Amniotic epithelial cell (primary cell): ENCODE measurements around the gene P4HB.

Source experiments
- DNase-seq: peaks from one replicate; pipeline ENCODE4 v3.0.0-alpha.2; 2010; ENCODE audit warnings: low read depth

P4HB gene

GRCh38 chr17:81831563-81831956 is 28.8 kb downstream of the P4HB start:
- DNase-seq, result no peak

DNA sequence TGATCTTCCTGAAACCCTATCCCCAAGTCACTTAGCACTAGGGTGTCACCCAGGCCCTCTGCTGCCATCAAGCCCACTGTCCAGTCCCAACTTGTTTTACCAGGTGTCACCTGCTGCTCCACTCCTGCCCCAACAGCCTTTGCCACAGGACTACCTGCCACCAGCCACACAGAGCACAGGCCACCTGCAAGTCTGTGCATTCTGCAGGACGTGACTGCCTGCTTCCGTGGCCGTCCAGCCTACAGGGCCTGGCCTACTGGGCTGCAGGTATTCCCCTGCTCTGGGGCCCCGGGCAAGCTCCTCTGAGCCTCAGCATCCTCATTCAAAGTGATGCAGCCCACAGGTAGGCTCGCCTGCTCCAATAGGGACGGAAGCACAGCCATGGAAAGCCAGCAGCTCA is 30.5 kb downstream of the P4HB start:
- DNase-seq, result no peak

- no peak for DNase-seq
Observed at GRCh38 chr17:81828656-81829055, 31.7 kb downstream of the P4HB start.

- DNase-seq, result no peak
Observed at GRCh38 chr17:81825841-81826466, 34.4 kb downstream of the P4HB start.

DNA sequence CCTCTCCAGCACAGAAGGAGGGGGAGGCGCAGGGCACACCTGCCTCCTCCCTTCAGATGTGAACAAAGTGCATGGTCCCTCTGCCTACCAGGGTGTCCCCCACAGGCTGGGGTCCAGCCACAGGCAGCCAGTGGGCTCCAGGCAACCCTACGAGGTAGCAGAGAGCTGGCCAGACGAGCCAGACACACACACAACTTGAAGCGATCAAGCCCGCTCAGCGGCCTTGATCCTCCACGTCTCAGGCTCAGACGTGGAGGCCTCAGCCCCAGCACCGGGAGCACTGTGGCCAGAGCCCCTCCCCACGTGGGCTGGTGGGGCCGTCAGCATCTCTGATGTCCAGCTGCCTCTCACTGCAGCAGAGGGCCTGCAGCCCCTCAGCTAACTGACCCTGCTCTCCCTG is 35.7 kb downstream of the P4HB start:
- no peak for DNase-seq

DNA sequence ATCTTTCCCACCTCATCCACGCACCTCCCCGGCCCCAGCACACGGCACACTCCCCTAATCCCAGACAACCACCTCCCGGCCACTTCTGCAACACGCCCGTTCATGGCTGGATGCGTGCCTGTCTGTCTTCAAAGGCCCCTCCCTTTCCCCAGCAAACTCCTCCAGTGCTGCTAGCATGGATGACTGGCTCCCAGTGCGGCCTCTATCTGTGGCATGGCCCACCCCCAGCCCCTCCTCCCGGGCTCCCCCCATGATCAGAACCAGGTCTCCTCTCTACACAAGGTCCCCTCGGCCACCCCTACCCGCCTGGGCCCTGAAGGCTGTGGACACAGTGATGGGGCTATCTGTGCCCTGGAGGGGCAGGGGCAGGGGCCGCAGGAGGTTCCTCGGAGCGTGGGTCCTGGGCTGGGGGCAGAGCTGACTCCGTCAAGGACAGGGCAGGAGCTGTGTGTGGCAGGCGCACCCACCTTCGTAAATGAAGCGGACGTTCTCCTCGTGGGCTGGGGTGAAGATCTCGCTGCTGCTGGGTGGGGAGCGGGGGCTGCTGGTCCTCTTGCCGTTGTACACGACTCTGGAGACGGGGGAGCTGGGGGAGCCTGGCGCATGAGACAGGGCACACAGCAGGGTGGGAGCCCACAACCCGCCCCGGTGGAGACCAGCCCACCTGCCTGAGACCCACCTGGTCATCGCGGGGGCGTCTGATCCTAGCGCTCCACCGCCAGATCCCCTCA is 36.4 kb downstream of the P4HB start:
- DNase-seq, result no peak

- DNase-seq, result no peak
Observed at GRCh38 chr17:81822996-81823819, 37.1 kb downstream of the P4HB start.

DNA sequence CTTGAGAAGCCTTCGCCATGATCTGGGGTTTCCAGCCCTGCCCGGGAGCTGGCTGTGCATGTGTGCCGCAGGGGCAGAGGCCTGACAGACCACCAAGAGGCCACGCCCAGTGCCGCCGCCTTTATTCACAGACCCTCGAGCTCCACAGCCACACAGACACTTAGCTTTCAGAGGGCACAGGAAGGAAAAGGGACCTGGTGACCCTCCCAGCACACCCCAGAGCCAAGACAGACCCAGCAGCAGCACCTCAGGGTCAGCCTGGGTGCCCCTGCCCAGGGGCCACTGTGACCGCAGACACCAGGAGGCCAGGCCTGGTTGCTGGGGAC is 38.1 kb downstream of the P4HB start:
- no peak for DNase-seq

DNA sequence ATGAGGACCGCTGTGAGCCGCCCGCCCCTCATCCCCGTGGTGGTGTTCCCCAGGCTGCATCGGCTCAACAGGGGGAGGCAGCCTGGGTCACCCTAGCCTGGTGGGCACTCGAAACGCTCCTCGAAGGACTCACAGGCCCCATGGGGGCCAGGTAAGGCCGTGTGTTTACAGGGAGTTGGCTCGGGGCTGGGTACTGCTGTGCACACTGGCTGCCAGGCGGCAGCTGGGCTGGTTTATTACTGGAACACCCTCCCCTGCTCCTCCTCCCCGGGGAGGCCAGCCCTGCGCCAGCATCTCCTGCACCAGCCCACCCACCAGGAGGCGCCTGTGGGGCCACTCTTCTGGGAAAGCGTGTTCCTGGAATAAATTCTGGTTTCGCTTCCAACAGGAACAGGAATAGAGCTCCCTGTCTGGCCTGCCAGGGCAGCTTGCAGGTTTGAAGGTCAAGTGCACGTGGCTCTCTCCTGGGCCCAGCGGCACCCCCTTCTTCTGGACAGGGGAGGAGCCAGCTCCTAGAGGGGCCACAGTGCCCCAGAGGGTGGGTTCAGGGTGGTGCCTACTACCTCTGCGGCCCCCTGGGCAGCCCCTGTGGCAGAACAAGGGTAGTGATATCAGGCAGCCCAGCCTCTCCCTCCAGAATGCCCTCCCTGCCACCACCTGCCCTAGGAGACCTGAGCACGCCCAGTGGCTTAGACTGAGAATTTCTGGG is 38.6 kb downstream of the P4HB start:
- peak; percentile 81 for DNase-seq

DNA sequence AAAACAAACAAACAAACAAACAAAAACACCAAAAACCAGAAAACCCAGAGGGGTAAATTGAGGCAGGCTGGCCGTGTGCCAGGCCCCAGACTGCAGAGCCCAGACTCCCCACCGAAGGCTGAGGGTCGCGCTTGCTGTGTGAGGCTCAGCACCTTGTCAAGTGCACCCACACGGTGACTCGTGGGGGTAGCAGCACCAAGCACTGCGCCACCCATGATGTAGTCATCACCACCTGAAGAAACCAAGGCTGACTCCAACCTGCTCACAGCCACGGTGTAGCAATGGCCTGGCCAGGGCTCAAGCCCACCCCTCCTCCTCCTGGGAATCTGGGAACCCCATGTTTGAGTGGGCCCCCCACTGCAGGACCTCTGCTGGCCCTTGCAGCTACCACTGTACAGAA is 39.2 kb downstream of the P4HB start:
- DNase-seq, result peak; percentile 45

DNA sequence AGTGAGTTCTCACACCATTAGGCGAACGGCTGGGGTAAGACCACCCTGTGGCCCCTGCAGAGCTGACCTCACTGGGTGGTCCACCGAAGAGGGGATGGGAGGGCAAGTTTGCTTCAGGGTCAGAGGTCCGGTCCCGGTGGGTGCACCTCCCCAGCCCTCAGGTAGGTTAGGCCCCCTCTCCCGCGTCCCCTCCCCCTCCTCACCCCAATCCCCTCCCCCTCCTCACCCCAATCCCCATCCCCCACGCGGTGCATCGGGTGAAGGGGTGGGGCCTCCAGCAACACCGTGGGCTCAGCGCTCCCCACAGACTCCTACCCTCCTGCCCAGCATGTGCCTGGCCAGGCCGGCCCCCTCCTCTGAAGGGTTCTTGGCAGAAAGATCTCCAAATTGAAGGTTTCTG is 40.6 kb downstream of the P4HB start:
- no peak for DNase-seq

DNA sequence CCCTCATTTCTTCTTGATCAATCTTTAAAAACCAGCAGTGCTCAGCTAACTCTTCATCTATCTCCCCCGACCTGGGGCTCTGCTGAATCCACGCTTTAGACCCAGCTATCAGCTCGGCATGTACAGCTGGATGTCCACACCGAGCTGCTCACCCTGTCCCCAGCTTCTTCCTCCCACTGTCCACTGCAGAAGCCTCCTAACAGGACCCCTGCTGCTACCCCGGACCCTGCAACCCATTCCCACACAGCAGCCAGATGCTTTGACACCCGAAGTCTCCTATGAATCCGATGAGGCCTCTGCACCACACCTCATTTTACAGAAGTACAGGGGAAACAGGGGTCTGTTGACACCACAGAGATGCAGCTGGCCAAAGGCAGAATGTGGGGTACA is 42.6 kb downstream of the P4HB start:
- no peak for DNase-seq

- no peak for DNase-seq
Observed at GRCh38 chr17:81815646-81815986, 44.7 kb downstream of the P4HB start.

DNA sequence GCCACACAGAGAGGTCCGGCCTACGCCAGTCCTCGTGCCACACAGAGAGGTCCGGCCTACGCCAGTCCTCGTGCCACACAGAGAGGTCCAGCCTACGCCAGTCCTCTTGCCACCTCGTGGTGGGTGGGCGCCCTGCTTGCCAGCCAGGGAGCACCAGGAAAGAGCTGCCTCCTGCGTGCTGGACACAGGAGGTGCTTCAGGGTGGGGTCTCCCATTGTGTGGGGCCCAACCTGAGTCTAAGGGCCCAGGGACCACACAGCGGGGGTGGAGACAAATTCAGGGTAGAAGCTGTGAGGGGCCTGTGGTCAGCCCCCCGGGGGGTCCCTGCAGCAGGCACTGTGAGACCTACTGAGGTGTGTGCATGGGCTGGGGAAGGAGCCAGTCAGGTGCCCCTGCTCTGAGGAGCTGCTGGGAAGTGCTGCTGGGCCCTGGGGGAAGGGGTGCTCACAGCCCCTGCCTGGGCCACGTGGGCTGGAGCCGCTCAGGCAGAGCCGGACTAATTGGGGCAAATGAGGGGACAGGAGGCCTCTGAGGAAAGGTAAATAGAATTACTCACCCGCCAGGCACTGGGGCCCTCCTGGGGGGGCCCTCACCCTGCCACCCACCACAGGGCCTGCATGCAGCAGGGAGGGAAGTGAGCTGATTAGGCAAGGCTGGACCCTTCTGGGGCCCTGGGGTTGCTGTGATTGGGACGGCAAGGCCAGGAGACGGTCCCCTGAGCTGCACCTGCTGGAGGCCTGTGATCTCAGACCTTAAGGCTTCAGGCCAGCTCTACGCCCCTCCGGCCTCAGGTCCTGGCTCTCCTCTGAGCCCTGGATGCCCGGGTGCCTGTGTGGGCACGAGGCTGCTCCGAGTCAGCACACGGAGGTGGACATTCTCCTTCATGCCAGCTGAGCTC is 45.3 kb downstream of the P4HB start:
- no peak for DNase-seq

GRCh38 chr17:81813861-81814683 is 46.3 kb downstream of the P4HB start:
- DNase-seq, result no peak

- DNase-seq, result no peak
Observed at GRCh38 chr17:81813371-81813684, 47.0 kb downstream of the P4HB start.

DNA sequence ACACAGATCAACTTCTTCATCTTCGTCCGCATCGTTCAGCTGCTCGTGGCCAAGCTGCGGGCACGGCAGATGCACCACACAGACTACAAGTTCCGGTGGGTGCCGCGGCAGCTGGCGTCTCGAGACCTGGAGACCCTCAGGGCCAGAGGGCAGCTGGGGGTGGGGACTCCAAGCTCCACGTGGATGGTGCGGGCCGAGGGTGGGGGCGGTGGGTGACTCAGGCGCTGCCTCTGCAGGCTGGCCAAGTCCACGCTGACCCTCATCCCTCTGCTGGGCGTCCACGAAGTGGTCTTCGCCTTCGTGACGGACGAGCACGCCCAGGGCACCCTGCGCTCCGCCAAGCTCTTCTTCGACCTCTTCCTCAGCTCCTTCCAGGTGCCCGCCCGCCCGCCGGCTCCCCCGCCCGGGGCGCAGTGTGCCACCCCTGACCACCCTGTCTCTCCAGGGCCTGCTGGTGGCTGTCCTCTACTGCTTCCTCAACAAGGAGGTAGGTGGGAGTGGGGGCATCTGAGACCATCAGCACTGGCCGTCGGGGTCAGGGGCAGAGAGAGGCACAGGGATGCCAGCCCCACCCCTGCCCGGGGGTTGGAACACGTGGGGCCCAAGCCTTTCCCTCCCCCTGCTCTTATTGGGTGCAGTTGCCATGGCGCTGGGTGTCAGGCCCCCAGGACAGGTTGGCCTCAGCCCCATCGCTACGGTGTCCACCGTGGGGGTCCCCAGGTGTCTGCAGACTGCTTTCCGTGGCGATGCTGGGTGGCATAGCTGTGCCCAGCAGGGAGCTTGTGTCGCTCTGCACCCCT is 47.6 kb downstream of the P4HB start:
- DNase-seq, result no peak

DNA sequence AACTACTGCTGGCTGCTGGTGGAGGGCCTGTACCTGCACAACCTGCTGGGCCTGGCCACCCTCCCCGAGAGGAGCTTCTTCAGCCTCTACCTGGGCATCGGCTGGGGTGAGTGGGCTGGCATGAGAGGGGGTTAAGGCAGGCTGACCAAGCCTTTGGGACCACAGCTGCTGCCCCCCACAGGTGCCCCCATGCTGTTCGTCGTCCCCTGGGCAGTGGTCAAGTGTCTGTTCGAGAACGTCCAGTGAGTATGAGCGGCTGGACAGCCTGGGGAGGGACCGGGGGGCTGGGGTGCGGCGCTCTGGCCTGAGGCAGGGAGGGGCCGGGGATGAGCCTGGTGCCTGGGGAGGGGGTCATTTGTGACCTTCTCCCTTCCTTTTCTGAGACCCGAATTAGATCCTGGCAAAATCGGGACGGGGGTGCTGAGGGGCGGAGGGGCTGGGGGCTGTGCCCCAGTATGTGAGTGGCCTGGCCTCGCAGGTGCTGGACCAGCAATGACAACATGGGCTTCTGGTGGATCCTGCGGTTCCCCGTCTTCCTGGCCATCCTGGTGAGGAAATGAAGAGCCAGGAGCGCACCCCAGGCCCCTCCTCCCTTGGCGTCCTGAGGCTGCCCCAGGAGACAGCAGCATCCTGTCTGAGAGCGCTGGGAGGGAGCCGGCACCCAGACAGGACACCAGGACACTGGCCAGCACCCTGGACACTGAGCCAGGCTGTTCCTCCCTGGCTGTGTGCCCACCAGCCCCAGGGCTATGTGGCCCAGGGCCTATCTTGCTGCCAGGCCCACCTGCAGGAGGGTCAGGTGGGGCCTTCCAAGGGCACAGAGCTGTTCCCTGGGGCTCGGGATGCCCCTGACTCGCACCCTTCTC is 48.4 kb downstream of the P4HB start:
- DNase-seq, result no peak
